ENCODE measurements around the gene RAPH1. TPM values are rescaled to one million over a fixed set of nuclear protein-coding genes. Genes with fewer than 3 reads are reported as not detected.

RAPH1 gene
- total RNA-seq, 1 experiment from 2014 or later: 7.0 TPM

- Histone ChIP-seq H3K4me2 (ENCODE audit: low read length) (no peak overlapping the region), H3K4me3 (ENCODE audit: low read length) (no peak overlapping the region), H3K27ac (ENCODE audit: low read length) (no peak overlapping the region), H3K9ac (ENCODE audit: low read length) (no peak overlapping the region), H3K4me1 (ENCODE audit: insufficient read depth, low read length) (no peaks in the 10 kb centered on the region), H3K9me3 (ENCODE audit: low read length) (no peaks in the 10 kb centered on the region), H3K36me3 (ENCODE audit: low read depth, low read length) (no peaks in the 10 kb centered on the region), H2AFZ (ENCODE audit: low read length) (no peak overlapping the region), H4K20me1 (ENCODE audit: low read length) (no peaks in the 10 kb centered on the region), H3F3A (ENCODE audit: low read length, unreplicated experiment) (no peaks in the 10 kb centered on the region), H3K9me2 (replicated peaks; ENCODE audit: low read length) (no peaks in the 10 kb centered on the region), H3K79me2 (ENCODE audit: low read length) (no peaks in the 10 kb centered on the region), H3K27me3 (ENCODE audit: low read length) (no peaks in the 10 kb centered on the region)
- POLR2A ChIA-PET (ENCODE audit: unreplicated experiment): no interaction called here
- intact Hi-C loops (cut with micrococcal nuclease): no loop called here
- CTCF ChIA-PET: interaction anchor here (0.5 kb wide), 1 partner anchor 300 kb away, joined by 6 read pairs; no protein-coding TSS in a partner anchor
- BruUV-seq (replicated peaks): no TSS peak
- no peak for ATAC-seq
- DNase-seq: no peak
- TF ChIP-seq CTCF (conservative IDR thresholded peaks at IDR 0.05; ENCODE audit: low read depth, low read length) (no peak), EZH2phosphoT487 (IDR thresholded peaks at IDR 0.05; ENCODE audit: borderline replicate concordance, low read length) (no peak), EZH2 (IDR thresholded peaks at IDR 0.05; ENCODE audit: low read length, unreplicated experiment) (no peak)
Measured at GRCh38 chr2:203476881-203477280, 58.2 kb downstream of the RAPH1 start.

GRCh38 chr2:203471323-203471722, 63.8 kb downstream of the RAPH1 start:
- no peaks in the 10 kb centered on the region for H3F3A ChIP-seq (ENCODE audit: low read length, unreplicated experiment)
- H3K27ac ChIP-seq (ENCODE audit: low read length): no peak overlapping the region
- H3K27me3 ChIP-seq (ENCODE audit: low read length): no peaks in the 10 kb centered on the region
- no peak overlapping the region for H3K4me2 ChIP-seq (ENCODE audit: low read length)
- TF ChIP-seq EZH2phosphoT487 (IDR thresholded peaks at IDR 0.05; ENCODE audit: borderline replicate concordance, low read length) (no peak), CTCF (conservative IDR thresholded peaks at IDR 0.05; ENCODE audit: low read depth, low read length) (no peak), EZH2 (IDR thresholded peaks at IDR 0.05; ENCODE audit: low read length, unreplicated experiment) (no peak)
- H3K4me1 ChIP-seq (ENCODE audit: insufficient read depth, low read length): no peaks in the 10 kb centered on the region
- H3K9me3 ChIP-seq (ENCODE audit: low read length): no peaks in the 10 kb centered on the region
- CTCF ChIA-PET: no interaction called here
- no peaks in the 10 kb centered on the region for H3K79me2 ChIP-seq (ENCODE audit: low read length)
- no peaks in the 10 kb centered on the region for H3K36me3 ChIP-seq (ENCODE audit: low read depth, low read length)
- no peak overlapping the region for H3K4me3 ChIP-seq (ENCODE audit: low read length)
- DNase-seq: no peak
- no peaks in the 10 kb centered on the region for H3K9me2 ChIP-seq (replicated peaks; ENCODE audit: low read length)
- POLR2A ChIA-PET (ENCODE audit: unreplicated experiment): no interaction called here
- no TSS peak for BruUV-seq (replicated peaks)
- ATAC-seq: no peak
- intact Hi-C loops (cut with micrococcal nuclease): no loop called here
- no peaks in the 10 kb centered on the region for H4K20me1 ChIP-seq (ENCODE audit: low read length)
- no peak overlapping the region for H2AFZ ChIP-seq (ENCODE audit: low read length)
- no peak overlapping the region for H3K9ac ChIP-seq (ENCODE audit: low read length)

GRCh38 chr2:203470371-203470770, 64.7 kb downstream of the RAPH1 start:
- H3K9ac ChIP-seq (ENCODE audit: low read length): no peak overlapping the region
- no peaks in the 10 kb centered on the region for H3K36me3 ChIP-seq (ENCODE audit: low read depth, low read length)
- no TSS peak for BruUV-seq (replicated peaks)
- H3K9me3 ChIP-seq (ENCODE audit: low read length): no peaks in the 10 kb centered on the region
- no peak for TF ChIP-seq CTCF (conservative IDR thresholded peaks at IDR 0.05; ENCODE audit: low read depth, low read length)
- TF ChIP-seq EZH2phosphoT487 (IDR thresholded peaks at IDR 0.05; ENCODE audit: borderline replicate concordance, low read length): no peak
- TF ChIP-seq EZH2 (IDR thresholded peaks at IDR 0.05; ENCODE audit: low read length, unreplicated experiment): no peak
- ChIA-PET CTCF (interaction anchor here (0.6 kb wide), 1 partner anchor 63 kb away, joined by 5 read pairs; no protein-coding TSS in a partner anchor), POLR2A (ENCODE audit: unreplicated experiment) (no interaction called here)
- intact Hi-C loops (cut with micrococcal nuclease): no loop called here
- H3K27ac ChIP-seq (ENCODE audit: low read length): no peak overlapping the region
- H3K27me3 ChIP-seq (ENCODE audit: low read length): no peaks in the 10 kb centered on the region
- H4K20me1 ChIP-seq (ENCODE audit: low read length): no peaks in the 10 kb centered on the region
- H2AFZ ChIP-seq (ENCODE audit: low read length): no peak overlapping the region
- no peak for DNase-seq
- no peak overlapping the region for H3K4me3 ChIP-seq (ENCODE audit: low read length)
- H3K9me2 ChIP-seq (replicated peaks; ENCODE audit: low read length): no peaks in the 10 kb centered on the region
- no peaks in the 10 kb centered on the region for H3K4me1 ChIP-seq (ENCODE audit: insufficient read depth, low read length)
- no peaks in the 10 kb centered on the region for H3K79me2 ChIP-seq (ENCODE audit: low read length)
- no peak for ATAC-seq
- H3K4me2 ChIP-seq (ENCODE audit: low read length): no peak overlapping the region
- no peaks in the 10 kb centered on the region for H3F3A ChIP-seq (ENCODE audit: low read length, unreplicated experiment)
